ENCODE results near the gene ZNF783.

Gene ZNF783

DNA sequence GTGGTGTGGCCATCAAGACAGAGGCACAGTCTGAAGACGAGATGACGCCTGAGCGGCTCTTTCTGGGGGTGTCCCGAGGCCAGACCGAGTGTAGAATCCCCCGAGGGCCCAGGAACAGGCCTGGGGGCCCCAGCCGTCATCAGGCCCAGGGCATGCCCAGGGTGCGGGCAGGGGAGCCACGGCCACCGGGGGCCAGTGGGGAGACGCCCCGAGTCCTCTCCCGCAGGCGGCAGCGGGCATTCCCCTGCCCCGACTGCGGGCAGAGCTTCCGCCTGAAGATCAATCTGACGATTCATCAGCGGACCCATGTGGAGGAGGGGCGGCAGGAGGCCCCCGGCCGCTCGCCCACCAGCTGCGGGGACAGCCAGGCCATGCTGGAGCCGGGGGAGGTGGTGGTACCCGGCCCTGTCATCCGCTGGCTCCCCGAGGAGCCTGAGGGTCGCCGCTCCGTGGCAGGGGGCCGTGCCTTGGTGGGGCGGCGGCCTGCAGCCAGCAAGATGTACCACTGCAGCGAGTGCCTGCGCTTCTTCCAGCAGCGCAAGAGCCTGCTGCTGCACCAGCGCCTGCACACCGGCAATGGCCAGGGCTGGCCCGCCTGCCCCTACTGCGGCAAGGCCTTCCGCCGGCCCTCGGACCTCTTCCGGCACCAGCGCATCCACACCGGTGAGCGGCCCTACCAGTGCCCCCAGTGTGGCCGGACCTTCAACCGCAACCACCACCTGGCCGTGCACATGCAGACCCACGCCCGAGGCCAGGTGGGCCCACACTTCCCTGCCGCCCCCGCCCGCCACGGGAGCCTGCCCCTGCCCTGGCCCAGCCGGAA, 19.7 kb downstream of the ZNF783 start:
- H3K27ac Mint-ChIP-seq: no peak overlapping the region
- peaks cover 52% of the 10 kb centered on the region for H3K36me3 Mint-ChIP-seq (ENCODE audit: low read depth)
- H3K27me3 Mint-ChIP-seq (ENCODE audit: low read depth, poor library complexity): peaks cover 24% of the 10 kb centered on the region
- H3K4me1 Mint-ChIP-seq: peaks cover 12% of the 10 kb centered on the region
- TF ChIP-seq, protein P1, sequence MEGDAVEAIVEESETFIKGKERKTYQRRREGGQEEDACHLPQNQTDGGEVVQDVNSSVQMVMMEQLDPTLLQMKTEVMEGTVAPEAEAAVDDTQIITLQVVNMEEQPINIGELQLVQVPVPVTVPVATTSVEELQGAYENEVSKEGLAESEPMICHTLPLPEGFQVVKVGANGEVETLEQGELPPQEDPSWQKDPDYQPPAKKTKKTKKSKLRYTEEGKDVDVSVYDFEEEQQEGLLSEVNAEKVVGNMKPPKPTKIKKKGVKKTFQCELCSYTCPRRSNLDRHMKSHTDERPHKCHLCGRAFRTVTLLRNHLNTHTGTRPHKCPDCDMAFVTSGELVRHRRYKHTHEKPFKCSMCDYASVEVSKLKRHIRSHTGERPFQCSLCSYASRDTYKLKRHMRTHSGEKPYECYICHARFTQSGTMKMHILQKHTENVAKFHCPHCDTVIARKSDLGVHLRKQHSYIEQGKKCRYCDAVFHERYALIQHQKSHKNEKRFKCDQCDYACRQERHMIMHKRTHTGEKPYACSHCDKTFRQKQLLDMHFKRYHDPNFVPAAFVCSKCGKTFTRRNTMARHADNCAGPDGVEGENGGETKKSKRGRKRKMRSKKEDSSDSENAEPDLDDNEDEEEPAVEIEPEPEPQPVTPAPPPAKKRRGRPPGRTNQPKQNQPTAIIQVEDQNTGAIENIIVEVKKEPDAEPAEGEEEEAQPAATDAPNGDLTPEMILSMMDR (IDR thresholded peaks at IDR 0.05): no peak
- no peak overlapping the region for H3K4me3 Mint-ChIP-seq
- no peaks in the 10 kb centered on the region for H3K9me3 Mint-ChIP-seq
- no peak for DNase-seq

DNA sequence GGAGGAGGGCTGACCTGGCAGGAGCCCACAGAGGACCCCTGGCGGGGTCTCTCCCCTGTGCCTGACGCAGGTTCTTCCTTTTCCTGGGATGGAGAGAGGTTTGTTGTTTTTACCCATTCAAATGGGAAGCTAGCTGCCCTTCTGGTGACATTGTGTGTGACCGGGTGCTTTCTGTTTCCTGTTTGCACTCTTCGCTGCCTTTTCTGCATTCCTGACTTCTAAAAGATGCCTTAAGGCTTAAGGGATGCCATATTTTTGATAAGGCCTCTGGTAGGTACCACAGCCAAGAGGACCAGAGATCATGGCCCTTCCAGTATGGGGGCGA, 20.3 kb downstream of the ZNF783 start:
- H3K4me1 Mint-ChIP-seq: peaks cover 12% of the 10 kb centered on the region
- TF ChIP-seq, protein P1 (IDR thresholded peaks at IDR 0.05): no peak
- H3K36me3 Mint-ChIP-seq (ENCODE audit: low read depth): peaks cover 47% of the 10 kb centered on the region
- H3K27ac Mint-ChIP-seq: no peak overlapping the region
- no peaks in the 10 kb centered on the region for H3K9me3 Mint-ChIP-seq
- no peak overlapping the region for H3K4me3 Mint-ChIP-seq
- DNase-seq: no peak
- peaks cover 27% of the 10 kb centered on the region for H3K27me3 Mint-ChIP-seq (ENCODE audit: low read depth, poor library complexity)

DNA sequence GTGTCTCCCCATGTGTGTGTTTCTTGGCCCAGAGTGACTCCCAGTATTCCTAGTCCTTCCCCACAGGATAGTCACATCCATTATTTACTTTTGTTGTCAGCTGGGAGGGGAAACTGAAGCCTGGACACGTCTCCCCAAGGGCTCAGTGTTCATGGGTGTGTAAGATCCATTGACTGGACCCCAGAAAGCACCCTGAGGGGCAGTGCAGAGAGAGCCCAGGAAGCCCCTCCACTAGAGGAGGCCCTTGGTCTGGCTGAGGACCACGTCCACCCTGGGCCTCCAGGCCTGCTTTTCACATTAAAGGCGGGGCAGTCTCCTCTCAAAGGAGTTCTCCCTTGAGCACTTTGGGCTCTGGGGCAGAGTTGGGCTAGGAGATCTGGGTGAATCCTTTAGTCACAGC, 21.3 kb downstream of the ZNF783 start:
- H3K4me3 Mint-ChIP-seq: no peak overlapping the region
- peaks cover 30% of the 10 kb centered on the region for H3K27me3 Mint-ChIP-seq (ENCODE audit: low read depth, poor library complexity)
- no peak for DNase-seq
- no peak overlapping the region for H3K27ac Mint-ChIP-seq
- no peaks in the 10 kb centered on the region for H3K9me3 Mint-ChIP-seq
- TF ChIP-seq, protein P1 (IDR thresholded peaks at IDR 0.05): no peak
- peaks cover 37% of the 10 kb centered on the region for H3K36me3 Mint-ChIP-seq (ENCODE audit: low read depth)
- H3K4me1 Mint-ChIP-seq: peaks cover 12% of the 10 kb centered on the region

DNA sequence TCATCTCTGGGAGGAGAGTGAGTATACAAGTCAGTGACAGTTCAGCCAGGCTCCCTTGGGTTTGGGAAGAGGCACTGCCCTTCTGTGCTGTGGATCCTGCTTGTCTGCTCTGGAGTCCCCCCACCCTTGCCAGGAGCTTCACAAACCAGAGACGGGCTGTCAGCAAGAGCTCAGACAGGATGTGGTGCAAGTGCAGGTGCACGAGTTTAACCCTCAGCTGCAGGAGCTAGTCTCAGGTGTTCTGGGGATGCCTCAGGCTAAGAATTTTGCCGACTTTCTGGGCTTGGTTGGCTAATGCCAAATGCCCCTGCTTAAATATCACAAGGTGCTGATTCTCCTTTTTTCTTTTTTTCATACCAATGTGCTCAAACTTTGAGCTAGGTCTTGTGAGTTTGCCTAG, 22.3 kb downstream of the ZNF783 start:
- Mint-ChIP-seq H3K36me3 (ENCODE audit: low read depth) (peaks cover 27% of the 10 kb centered on the region), H3K4me1 (peaks cover 12% of the 10 kb centered on the region), H3K4me3 (peak overlapping the region; percentile 64), H3K9me3 (no peaks in the 10 kb centered on the region), H3K27me3 (ENCODE audit: low read depth, poor library complexity) (peaks cover 30% of the 10 kb centered on the region), H3K27ac (no peak overlapping the region)
- TF ChIP-seq, protein P1 (IDR thresholded peaks at IDR 0.05): no peak
- no peak for DNase-seq

DNA sequence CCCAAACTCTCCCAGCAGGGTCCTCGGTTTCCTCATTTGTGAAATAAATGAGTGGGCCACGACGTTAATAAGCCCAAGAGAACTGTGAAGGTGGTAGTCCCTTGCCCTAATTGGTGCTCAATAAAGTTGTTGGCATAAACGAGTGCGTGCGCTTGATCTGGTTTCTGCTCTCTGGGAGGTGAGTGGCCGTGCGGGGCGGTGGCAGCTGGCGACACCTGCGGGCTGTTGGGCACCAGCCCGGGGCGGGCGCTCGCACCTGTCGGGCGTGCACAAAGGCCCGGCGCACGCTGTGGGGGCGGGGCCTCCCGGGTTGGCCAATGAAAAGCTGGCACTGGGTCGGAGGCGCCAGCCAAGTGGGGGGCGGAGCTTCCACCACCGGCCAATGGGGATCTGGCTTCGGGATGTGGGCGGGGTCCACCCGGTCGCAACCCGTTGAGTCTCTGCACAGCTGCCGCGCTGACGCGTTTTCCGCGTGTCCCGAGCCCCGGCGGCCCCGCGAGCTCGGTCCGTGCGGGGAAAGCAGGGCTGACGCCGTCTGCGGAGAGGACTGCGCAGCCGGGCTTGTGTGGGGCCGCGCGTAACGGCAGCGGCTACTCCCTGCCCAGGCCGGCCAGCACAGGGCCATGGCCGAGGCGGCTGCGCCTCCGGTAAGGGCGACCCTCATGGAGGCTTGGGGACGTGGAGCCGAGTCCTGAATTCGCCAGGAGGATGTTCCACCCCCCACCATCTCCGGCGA, 23.0 kb downstream of the ZNF783 start:
- Mint-ChIP-seq H3K36me3 (ENCODE audit: low read depth) (peaks cover 22% of the 10 kb centered on the region), H3K4me1 (peaks cover 12% of the 10 kb centered on the region), H3K27ac (no peak overlapping the region), H3K27me3 (ENCODE audit: low read depth, poor library complexity) (peaks cover 30% of the 10 kb centered on the region), H3K4me3 (peak overlapping the region; percentile 92), H3K9me3 (no peaks in the 10 kb centered on the region)
- peak; percentile 98 for DNase-seq
- TF ChIP-seq, protein P1 (IDR thresholded peaks at IDR 0.05): no peak

All from nephron progenitor cell (in vitro differentiated cells).